HT1080 (cell line): Measurements from ENCODE around the gene NELL1. TPM values are rescaled to one million over a fixed set of nuclear protein-coding genes. Genes with fewer than 3 reads are reported as not detected.

Experiments
- small RNA-seq: library from RNA; depleted of rRNA; stranded (forward); fragments of <200 nt; gene quantifications from one replicate; pipeline ENCODE3, GENCODE V24; 2014
- total RNA-seq: library from RNA; depleted of rRNA; stranded (reverse); fragments of >200 nt; shearing (Covaris generic); gene quantifications from 2 replicates; pipeline ENCODE4 v1.2.3, GENCODE V29; 2014; rRNA removed

The NELL1 gene
- total RNA-seq, 1 experiment from 2014 or later, result not detected

Small RNA genes lying within 50 kb of the gene (small RNA-seq; reads per million reads assigned to genes)
- gene RNA5SP336 (51.4 reads per million, percentile 95 among the genes with 10 or more reads in this experiment), gene RNA5SP337 (not detected)

Other genes starting within 250 kb of the NELL1 start
- gene SLC6A5, start 70.0 kb upstream of the NELL1 start, total RNA-seq, result not detected in 2 replicates